Measurements from ENCODE around the gene EML2.
"Not testable (repeated sequence)": the region's sequence is repeated elsewhere in the genome, so short reads cannot be mapped to it uniquely, and the experiment has no call there.

EML2 gene

DNA sequence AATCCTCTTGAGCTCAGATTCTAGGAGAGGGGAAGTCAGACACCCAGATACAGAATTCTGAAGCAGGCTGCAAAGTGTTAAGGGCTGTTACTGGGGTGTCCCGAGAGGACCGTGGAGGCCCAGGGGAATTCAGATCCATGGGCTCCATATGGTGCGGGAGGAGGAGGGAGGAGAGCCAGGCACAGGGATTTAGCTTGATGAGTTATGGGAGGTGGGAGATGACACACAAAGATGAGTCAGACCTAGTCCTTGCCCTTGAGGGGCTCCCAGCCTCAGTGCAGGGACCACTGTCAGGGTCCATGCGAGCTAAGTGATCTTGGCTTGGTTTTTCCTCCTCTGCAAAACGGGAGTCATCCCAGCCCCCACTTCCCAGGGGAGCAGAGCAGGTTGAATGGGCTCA lies 14.4 kb upstream of the EML2 start:
- DNase-seq (ENCODE audit: low read depth, low spot score), result no peak

DNA sequence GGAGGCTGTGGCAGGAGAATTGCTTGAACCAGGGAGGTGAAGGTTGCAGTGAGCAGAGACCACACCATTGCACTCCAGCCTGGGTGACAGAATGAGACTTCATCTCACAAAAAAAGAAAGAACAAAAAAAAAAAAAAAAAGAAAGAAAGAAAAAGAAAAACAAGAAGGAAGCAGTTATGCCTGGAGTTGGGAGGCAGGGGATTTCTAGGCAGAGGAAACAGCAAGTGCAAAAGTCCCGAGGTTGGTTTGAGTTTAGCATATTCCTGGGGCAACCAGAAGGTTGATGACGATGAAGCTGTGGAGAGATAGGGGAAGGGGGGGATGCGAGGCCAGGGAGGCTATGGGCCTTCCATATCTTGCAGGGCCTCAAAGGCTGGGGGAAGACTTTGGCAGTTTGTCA lies 11.5 kb upstream of the EML2 start:
- no peak for DNase-seq (ENCODE audit: low read depth, low spot score)

DNA sequence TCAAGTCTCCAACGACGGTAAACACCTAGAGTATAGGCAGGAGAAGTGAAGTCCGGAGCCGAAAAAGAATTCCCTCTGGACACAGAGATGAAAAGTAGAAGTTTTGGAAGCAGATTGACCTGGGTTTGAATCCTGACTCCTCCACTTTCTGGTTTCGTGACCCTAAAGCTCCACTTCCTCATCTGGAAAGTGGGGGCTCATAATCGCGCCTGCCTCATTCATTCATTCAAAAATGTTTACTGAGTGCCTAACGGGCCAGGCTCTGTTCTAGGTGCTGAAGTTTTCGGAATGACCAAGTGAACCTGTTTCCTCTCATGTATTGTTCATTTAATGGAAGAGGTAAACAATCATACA lies 7.1 kb upstream of the EML2 start:
- DNase-seq (ENCODE audit: low read depth, low spot score), result no peak

DNA sequence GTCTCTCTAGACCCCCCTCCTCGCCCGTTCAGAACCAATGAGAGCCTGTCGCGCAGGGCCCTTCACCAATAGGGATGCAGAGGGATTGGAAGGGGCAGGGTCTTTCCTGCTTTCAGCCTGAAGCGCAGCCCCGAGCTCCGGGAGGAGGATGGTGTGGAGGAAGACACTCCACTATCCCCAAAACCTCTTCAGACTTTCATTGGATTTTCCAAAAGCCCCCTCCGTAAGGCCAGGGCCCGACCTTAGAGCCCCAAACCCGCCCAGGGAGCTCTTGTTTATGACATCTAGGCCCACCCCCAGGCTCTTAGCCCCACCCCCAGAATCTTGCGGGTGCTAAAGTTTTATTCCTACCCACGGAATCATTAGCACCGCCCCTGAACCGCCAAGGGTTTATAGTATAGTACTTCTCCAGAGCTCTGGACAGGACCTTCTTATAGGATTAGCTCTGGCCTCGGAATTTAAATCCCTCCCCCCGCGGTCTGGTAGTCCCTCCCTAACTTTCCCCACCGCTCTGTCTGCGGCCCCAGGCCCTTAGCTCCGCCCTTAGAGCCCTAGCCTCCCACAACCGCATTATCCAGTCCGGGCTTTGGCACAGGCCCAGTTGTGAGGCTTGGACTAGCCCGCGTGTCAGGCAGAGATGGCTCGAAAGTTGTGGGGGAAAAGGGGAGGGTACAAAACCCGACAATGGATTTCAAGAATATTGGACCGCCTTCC lies 6.6 kb upstream of the EML2 start:
- DNase-seq (ENCODE audit: low read depth, low spot score), result peak; percentile 54

DNA sequence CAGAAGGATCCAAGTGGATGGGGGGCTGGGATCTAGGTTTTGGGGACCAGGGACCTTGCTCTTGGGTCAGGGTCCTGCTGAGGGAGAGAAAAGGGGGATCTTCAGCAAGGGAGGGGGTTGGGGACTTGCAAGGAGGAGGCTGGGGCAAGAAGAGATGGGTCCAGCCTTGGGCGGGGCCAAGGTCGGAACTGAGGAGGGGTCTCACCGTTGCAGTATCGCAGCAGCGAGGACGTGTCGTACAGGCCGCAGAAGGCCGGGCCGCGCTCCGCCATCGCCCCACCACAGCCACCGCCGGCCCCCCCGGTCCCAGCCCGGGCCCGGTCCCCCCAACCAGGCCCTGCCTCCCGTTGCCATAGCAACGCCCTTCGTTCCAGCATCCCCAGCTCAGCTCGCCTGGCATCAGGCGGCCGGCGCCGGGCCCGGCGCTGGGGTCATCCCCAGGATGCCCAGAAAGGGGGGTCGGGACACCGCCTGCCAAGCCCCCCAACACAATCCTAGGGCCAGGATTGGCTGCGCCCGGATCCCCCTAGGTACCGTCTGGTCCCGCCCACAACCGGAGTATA lies 6.0 kb upstream of the EML2 start:
- DNase-seq (ENCODE audit: low read depth, low spot score), result no peak

DNA sequence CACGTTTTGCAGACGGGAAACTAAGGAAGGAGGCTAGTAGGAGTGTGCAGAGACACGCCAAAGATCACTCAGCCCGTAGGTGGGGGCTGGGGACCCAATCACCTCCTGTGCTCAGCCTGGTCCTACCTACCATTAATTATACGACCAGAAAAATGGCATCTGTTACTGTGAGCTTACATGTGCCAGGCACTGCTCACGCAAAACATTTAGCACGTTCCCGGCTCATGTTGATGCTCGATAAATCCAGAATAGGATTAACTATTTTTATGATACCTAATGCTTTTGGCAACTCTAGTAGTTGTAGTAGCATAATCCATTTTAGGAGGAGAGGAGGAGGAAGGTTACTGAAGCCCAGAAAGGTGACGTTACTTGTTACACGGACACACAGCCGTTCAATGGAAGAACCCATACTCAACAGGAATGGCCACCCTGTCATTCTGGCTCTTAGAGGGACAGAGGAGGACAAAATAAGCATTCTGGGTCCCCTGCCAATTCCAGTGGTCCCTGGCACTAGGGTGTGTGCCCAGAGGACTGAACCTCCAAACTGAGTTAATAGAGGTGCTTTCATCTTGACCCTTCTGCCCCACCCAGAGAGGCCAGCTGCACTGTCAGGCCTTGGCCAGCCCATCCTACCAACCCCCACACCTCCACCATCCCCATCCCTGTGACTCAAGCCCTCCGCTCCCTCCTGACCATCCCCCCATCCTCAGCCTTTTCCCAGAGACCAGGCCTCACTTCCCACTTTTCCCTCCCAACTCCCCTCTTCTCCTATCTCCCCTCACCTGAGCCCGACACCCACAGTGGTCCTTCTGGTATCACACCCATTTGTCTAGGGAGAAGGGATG lies 5.0 kb upstream of the EML2 start:
- no peak for DNase-seq (ENCODE audit: low read depth, low spot score)

DNA sequence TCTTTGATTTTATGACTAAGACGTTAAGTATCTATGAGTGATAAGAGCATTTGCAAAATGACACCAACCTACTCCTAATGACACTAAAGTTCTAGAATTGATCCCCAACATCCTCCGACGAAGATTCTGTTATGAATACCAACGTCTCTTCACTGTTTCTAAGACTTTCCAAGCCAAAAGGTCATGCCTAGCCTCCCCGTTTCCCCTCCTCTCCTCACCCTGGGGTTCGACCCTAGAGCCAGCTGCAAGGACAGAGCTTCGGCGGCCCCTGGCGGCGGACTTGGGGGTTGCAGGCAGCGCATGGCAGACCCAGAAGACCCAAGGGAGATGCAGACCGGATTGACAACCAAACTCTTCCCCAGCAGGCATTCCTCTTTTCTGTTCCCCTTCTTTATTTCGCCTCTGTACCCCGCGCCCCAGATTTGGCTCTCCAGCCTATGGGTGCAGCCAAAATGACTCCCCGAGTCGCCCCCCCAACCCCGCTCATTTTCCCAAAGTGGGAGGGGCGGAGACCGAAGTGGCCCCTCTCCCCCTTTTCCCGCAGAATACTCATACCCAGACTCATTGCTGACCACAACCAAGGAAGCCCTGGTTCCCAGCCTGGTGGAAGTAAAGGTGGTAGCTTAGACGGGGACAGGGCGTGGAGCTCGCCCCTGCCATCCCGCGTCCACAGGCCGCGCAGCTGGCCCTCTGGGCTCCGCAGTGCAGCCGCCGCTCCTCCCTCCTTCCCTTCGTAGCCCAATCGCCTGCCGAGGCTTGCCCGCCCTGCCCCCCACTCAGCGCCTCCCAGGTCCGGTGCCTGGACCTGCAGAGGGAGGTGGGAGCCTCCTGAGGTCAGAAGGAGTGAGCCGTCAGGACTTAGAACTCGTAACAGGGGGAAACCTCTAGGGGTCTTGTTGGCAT lies 4.1 kb upstream of the EML2 start:
- DNase-seq (ENCODE audit: low read depth, low spot score), result peak; percentile 89

DNA sequence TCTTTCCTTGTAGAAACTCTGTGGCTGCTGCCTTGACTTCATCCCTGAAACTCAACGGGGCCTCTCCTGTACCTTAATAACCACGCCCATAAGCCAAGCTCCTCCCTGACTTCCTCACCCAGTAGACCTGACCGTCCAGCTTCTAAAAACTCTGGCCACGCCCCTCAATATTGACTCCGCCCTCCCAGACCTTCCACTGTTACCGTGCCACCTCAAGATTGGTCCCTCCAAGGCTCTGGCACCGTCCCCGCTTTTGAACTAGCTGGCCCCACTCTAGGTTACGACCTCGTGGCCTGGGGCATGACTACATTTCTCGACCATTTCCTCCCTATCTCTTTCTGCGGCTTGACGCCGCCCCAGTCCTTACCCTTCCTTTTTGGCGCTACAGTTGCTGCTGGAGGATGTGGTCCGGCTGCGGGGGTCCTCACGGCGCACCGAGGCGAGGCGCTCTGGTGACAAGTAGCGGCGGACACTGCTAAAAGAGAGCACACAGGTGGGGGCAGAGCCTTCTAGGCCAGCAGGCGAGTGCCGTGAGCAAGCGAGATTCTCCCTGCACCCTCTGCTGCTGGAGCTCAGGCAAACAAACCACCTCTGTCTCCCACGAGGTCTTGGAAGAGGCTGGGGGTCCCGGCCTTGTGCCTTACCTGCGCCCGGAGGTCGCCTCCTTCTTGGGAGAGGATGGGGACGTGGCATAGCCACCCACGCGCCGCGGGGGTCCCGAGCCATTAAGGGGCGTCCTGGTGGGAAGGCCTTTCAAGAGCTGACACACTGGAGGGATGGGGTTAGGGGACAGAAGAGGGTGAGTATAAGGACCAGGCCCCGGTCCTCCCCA lies 2.3 kb upstream of the EML2 start:
- peak; percentile 31 for DNase-seq (ENCODE audit: low read depth, low spot score)

DNA sequence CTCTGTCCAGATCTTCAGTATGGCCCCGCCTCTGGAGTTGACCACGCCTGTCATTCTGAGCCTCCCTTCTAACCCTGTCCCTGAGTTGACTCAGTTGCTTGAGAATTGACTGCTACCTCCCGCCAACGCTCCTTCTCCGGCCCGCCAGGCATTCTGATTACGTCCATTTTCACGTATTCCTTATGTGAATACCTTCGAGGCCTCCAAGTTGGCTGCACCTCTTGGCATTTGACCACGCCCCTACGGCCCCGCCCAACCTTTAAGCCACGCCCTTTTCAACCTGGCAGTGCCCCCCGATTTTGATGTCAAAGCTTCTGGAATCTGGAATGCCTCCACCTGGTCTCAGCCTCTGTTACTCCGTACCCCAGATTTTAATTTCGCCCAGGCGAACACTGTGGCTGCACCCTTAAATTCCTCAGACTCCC lies 1.7 kb upstream of the EML2 start:
- DNase-seq (ENCODE audit: low read depth, low spot score), result no peak

DNA sequence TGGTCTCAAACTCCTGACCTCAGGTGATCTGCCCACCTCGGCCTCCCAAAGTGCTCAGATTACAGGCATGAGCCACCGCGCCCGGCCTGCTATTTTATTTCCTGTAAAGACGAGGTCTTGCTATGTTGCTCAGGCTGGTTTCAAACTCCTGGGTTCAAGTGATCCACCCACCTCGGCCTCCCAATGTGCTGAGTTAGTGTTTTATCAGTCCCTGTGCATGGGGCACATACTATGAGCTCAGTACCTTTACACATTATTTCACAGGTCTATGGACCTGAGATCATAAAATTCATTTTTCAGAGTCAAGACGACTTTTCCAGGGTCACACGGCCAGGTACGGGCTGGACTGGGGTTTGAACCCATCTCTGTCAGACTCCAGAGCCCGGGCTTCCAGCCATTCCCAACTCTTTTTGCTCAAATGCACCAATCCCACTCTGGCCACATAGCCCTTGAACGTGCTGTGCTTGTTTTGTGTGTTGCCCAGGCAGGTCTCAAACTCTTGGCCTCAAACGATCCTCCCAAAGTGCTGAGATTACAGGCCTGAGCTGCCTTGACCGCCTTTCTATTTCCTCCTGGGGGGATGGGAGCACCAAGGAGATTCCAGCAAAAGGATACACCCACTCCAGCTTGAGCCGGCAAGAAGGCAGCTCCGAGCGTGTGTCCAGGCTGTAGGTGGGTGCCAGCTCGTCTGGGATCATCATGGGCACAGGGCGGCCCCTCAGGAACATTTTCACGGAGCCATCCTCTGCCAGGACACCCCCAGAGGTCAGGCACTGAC lies 1.1 kb downstream of the EML2 start:
- no peak for DNase-seq (ENCODE audit: low read depth, low spot score)

DNA sequence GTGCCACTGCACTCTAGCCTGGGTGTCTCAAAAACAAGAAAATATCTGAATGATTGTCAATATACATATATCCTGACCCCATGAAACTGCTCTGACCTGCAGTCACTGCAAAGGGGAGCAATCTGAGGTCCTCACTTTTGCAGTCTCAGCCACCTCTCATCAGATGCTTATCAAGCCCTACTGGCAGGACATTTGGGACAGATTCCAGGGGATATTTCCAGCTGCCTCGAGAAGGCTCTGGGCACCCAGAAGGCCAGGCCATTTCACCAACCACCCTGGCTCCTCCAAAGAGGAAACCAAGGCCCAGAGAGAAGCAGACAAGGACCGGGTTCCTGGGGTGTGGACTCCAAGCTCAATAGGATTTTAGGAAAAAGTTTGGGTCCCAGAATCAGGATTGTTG lies 2.3 kb downstream of the EML2 start:
- DNase-seq (ENCODE audit: low read depth, low spot score), result no peak

DNA sequence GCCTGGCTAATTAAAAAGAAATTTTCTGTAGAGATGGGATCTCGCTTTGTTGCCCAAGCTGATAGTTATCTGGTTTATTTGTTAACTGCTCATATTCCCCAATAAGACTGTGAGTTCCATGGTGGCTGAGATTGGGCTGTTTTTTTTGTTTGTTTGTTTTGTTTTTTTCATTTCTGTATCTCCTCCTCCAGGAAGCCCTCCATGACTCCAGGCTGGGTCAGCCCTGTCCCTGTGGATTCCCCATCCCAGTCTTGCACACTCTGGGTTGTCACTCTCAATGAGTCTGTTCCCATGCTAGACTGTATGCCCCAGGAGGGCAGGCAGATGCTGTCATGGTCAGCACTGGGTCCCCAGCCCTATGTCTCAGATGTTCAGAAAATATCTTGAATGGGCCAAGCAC lies 2.9 kb downstream of the EML2 start:
- DNase-seq (ENCODE audit: low read depth, low spot score), result no peak

DNA sequence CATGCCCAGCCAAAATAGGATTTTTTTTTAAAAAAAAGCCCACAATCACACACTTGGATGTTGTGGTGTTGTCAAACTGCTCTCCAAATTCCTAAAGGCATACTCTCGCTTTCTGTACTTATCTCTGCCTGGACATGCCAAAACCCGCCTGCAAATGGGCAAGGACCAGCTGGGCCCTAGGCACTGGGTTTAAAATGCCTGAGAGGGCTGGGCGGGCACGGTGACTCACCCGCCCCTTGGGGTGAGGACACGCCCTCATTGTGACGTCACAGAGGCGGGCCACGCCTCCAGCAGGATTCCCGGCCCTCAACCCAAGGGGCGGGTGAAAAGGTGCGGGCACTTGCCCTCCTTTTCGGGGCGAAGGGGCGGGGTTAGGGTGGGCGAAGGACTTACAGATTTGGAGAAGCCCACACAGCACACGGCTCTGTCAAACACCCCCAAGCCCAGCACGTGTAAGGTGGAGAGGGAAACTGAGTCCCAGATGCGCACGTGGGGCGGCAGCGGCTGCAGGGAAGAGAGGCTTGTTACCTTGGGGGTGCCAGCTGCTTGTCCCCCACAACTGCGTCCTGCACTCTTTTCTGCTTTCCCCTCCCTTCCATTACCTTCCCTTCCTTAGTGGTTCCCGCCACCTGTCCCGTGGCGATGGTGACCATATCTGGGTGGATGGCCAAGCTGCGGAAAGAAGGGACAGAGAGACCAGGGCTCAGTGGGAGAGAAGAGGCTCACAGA lies 6.6 kb downstream of the EML2 start:
- DNase-seq (ENCODE audit: low read depth, low spot score), result no peak

DNA sequence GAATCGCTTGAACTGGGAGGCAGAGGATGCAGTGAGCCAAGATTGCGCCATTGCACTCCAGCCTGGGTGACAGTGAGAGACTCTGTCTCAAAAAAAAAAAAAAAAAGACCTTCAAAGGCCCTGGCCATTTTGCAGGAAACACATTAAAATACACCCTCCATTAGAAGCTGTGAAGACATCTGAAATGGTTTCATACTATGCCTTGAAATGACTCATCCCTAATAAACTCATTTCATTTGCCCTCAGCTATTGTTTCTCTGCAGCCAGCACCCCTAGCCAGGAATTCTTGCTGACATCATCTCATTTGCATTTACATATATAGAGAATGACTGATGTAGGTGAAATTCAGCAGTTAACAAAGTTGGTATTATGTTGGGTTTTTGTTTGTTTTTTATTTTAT lies 8.7 kb downstream of the EML2 start:
- DNase-seq (ENCODE audit: low read depth, low spot score), result no peak

DNA sequence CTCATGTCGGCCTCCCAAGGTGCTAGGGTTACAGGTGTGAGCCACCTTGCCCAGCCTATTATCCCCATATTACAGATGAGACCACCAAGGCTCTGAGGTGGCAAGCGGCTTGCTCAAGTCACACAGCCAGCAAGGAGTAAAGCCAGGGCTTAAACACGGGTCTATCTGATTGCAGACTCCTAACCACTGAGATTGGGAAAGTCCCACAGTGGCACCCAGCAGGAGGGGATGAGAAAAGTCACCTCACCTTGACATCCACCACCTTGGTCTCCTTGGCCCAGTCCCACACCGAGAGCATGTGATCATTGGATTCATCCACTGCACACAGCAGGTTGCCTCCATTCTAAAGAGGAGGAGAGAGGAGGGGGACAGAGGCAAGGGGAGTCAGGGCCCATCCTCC lies 9.5 kb downstream of the EML2 start:
- DNase-seq (ENCODE audit: low read depth, low spot score), result no peak

DNA sequence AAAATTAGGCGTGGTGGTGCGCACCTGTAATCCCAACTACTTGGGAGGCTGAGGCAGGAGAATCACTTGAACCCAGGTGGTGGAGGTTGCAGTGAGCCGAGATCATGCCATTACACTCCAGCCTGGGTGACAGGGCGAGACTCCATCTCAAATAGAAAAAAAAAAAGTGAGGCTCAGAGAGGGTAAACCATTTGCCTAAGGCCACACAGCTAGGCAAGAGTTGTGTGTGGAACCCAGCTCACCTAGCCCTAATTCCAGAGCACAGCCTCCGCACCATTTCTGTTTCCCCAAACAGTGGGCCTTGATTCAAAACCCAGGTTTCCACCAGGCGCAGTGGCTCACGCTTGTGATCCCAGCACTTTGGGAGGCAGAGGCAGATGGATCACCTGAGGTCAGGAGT lies 11.0 kb downstream of the EML2 start:
- DNase-seq (ENCODE audit: low read depth, low spot score), result not testable (repeated sequence)

DNA sequence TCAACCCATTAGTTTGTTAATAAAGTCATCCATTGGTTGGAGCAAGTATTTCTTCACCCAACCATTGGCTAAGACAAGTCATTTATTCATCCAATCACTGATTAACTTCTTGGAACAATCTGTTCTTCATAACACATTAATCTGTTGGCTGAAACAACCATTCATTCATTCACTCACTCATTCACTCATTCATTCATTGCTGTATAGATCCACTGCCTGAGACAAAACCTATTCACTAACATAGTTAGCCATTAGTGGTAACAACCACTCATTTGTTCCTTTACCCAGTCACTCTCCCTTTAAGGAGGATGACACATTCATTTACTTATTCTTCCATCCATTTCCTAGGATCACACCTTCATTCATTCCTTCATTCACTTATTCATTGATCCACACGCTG lies 15.2 kb downstream of the EML2 start:
- DNase-seq (ENCODE audit: low read depth, low spot score), result no peak

DNA sequence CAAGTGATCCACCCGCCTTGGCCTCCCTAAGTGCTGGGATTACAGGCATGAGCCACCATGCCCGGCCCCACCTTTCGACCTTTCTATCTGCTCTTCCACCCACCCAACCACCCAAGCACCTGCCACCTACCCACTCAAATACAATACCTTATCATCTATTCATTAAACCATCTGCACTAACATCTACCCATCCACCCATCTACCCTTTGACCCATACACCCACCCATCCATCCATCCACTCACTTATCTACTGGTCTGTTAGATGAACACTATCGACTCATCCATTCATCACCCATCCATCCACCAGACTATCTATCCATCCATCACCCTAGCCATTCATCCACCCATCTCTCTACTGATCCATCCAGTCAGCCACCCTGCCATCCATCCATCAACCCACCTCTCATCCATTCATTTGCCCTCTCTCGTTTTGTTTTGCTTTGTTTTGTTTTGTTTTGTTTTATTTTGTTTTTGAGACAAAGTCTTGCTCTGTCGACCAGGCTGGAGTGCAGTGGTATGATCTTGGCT lies 17.2 kb downstream of the EML2 start:
- no peak for DNase-seq (ENCODE audit: low read depth, low spot score)

DNA sequence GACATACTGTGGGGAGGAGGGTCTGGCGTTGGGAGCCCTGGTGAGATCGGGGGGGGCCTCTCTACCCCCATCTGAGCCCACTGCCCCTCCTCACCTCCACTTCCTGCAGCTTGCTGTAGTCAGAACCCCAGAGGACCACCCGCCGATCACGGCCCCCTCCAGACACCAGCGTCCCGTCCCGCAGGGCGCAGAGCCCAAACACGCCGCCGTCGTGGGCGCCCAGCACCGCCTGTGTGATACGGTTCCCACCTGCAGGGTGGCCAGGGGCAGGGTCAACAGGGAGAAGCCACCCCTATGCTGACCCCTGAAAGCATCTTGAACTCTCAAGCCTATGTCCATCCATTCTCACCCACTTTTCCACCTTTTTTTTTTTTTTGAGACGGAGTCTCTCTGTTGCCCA lies 17.8 kb downstream of the EML2 start:
- DNase-seq (ENCODE audit: low read depth, low spot score), result no peak

DNA sequence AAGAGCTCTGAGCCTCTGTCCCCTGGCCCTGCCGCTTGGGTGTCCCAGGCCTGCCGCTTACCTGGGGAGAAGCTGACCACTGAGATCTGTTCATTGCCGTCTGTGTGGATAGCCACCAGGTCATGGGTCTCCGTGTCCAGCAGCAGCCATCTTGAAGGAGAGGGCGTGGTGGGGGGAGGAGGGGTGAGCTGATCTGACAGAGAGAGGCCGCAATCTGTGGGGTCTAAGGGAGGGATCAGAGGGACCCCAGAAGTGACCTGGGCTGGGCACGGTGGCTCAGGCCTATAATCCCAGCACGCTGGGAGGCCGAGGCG lies 22.5 kb downstream of the EML2 start:
- DNase-seq (ENCODE audit: low read depth, low spot score), result no peak
